NCI-H2081 treated with DMSO at 0.1 percent for 48 hours (cell line): ENCODE data around the gene ASB6.
"Not testable (repeated sequence)": the region's sequence is repeated elsewhere in the genome, so short reads cannot be mapped to it uniquely, and the experiment has no call there.

Experiments used
- DNase-seq: peaks from one replicate; lab custom pipeline; 2025; lab: John Stamatoyannopoulos, UW

ASB6 gene

GRCh38 chr9:129666575-129666974 lies 24.6 kb upstream of the ASB6 start:
- DNase-seq, result no peak

- no peak for DNase-seq
These were observed 24.0 kb upstream of the ASB6 start for GRCh38 chr9:129665814-129666520.

DNA sequence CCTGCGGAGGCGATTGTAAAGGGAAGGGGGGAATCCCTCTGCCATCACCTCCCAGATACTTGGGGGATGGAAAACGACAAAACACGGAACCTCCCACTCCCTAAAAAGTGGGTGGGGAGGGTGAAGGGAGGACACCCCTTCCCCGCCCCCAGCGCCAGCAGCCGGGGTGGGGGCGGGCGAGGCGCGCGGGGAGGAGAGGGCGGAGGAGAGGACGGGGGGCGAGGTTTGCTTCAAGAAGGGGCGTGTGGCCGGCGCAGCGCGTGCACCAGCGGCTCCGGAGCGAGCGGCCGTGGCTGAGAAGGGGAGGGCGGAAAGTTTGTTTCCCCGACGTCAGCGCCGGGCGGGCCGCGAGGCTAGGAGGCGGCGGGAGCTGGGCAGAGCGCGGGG lies 23.4 kb upstream of the ASB6 start, which contains the start of gene PRRX2:
Gene PRRX2 (plus strand): TSS at position 259 of the 387 bp plus-strand sequence. CDS start 221 bp downstream, outside the sequence.
- DNase-seq, result no peak

- DNase-seq, result no peak
These were observed 22.9 kb upstream of the ASB6 start for GRCh38 chr9:129664746-129665388.

DNA sequence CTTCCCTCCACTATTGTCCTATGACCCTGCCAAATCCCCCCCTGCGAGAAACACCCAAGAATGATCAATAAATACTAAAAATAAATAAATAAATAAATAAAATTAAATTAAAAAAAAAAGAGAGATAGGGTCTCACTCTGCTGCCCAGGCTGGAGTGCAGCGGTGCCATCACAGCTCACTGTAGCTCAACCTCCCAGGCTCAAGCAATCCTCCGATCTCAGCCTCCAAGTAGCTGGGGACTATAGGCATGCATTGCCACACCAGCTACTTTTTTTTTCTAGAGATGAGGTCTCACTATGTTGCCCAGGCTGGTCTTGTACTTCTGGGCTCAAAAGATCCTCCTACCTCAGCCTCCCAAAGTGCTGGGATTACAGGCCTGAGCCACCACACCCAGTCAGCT lies 20.3 kb upstream of the ASB6 start:
- not testable (repeated sequence) for DNase-seq

- no peak for DNase-seq
These were observed 19.1 kb upstream of the ASB6 start for GRCh38 chr9:129661029-129661428.

- no peak for DNase-seq
These were observed 14.9 kb upstream of the ASB6 start for GRCh38 chr9:129656795-129657390.

GRCh38 chr9:129655696-129656095 lies 13.7 kb upstream of the ASB6 start:
- DNase-seq, result no peak

DNA sequence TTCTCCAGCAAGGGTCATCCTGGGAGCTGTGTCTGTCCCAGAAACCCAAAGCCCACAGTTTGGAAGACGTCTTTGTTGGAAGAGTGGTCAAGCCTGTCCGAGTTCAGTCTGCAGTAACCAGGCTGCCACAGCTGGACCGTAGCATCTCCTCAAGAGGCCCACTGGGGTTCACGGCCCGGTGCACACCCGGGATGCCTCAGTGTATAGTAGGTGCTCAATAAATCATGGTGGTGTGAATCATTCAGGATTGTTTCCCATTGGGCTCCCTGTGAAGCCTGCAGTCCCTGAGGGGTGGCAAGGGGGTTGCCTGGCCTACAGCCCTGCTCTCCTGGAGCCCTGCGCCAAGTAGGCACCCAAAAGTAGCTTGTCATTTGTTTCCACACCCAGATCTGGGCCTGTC lies 13.2 kb upstream of the ASB6 start:
- DNase-seq, result no peak

DNA sequence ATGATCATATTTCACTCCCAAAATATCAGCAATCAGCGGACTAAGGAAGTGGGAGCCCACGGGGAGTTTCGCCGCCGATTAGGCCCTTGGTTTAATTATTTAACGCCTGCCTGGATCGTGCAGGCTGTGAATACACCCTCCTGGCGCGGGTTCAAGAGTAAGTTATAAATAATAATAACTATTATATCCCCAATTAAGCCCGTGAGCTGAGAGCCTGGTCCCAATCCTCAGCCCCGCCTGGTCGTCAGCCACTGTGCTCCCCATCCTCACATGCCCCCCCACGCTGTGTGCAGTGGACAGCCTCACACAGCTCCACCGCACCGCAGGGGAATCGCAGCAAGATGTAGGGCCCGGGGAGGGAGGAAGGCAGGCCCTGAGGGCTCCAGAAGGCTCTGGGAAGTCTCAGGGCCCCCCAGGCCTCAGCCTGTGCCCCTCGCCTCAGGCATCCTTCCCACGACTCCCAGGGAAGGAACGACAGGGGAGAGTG lies 12.6 kb upstream of the ASB6 start:
- DNase-seq, result no peak

DNA sequence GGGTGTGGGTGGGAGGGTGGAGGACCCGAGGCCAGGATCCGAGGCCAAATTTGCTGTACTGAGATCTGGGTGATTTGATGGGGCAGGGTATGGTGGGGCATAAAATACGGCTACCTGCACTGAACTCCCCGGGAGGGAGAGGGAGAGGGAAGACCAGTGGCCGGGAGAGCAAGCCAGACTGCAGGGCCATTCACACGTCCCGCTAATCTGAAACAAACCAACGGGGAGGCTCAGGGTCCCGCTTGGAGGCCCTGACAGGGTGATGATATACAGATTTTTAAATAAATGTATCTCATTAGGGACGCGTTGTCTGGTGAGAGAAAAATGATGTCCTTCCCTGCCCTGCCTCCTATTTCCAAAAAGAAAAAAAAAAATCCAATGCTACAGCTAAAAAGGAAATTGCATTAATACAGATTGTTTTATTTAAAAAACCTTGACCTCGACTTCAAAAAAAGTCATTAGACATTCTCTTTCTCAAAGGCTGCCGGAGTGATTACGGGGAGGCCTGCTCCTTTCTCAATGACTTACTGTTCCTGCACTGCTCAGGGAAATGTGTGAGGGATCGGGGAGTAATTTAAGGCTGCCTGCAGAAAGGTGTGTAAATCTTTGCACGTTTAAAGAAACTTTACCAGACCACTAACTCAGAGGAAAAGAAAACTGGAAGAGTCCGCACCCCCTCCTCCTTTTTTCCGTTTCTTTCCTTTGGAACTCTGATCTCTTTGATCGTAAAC lies 12.0 kb upstream of the ASB6 start:
- DNase-seq, result no peak

GRCh38 chr9:129650680-129651235 lies 8.8 kb upstream of the ASB6 start:
- DNase-seq, result no peak

DNA sequence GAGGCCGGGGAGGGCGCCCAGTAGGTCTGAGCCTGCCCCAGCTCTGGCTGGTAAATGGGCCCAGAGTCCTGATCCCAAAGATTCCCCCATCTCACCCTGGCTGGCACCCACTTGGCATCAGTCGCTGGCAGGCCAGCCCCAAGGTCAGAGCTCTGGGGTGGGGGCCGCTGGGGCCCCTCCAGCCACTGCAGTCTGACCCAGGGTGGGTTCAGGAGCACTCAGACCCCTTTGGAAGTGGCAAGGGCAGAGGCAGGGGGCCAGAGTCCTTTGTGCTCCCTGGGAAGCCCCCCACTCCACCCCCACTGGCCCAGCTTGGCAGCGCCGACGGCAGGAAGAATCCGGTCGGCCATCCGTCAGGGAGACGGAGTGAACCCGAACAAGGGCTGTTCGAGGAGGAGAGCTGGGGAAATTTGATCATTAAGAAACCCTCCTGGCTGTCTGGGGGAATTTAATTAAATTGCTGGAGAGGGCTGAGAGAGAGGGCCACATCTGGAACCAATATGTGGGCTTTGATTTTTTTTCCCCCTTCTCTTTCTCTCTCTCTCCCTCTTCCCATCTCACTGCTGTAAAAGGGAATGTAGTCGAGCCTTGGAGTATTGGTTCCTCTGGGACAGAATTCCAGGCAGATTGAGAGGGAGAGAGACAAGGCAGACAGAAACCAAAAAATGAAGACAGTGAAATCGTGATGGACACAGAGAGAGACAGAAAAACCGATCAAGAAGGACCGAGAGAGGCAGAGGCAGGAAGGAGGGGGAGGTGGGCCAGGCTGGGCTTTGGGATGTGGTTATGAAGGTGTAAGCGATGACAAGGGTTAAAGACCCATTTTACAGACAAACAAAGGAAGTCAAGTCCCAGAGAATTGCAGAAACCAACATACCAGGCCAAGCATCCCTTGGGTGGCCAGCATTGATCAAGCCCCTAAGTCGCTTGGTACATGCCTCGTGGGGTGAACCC lies 8.1 kb upstream of the ASB6 start:
- DNase-seq, result no peak

DNA sequence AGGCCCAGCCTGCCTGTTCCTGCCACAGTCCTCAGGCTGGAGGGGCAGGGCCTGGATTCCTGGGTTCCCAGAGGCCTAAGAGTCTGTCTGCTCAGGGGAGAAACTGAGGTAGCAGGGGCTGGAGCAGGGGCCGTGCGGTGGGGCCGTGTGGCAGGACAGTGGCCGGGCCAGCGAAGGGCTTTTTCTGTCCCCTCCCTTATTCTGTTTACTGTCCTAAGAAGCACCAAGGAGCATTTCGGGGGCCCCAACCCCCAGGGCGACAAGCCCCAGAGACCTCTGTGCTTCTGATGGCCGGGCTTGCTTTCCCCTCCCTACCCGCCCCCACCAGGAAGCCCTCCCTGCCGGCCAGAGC lies 6.8 kb upstream of the ASB6 start:
- DNase-seq, result no peak

DNA sequence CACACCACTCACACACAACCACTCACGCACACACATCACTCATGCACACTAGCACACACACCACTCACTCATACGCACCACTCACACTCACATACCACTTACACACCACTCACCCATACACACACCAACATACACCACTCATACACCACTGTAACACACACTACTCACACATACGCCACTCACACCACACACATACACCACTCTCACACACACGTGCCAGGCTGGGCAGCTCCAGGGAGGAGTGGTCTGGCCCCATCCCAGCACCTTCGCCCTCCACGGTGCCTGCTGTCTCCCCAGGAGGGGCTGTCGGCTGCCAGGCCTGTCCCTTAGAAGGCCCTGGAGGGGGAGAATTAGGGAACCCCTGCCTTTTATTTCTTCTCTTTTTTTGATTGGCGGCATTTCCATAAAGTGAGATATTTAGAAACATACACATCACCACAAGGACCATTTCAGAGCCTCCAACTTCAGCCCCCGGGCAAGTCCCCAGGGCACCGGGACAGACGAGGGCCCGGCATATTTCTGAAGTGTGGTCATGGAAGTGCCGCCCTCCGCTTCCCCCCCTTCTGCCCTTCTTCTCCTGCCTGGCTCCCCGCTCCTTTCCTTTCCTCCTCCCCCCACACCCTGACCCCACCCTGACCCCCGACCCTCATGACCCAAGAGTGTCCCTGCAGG lies 6.3 kb upstream of the ASB6 start:
- DNase-seq, result no peak

DNA sequence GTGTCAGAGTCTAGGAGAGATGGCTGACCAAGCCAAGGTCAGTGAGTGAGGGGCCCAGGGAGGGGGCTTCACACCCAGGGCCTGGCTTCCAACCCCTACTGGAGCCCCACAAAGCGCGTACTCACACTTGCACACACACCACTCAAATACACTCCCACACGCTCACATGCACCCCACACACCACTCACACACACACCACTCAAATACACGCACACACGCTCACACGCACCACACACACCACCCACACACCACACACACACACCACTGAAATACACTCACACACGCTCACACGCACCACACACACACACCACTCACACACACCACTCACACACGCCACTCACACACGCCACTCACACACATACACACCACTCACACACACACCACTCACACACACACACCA lies 5.7 kb upstream of the ASB6 start:
- DNase-seq, result no peak

- DNase-seq, result no peak
These were observed 4.7 kb upstream of the ASB6 start for GRCh38 chr9:129646654-129647053.

DNA sequence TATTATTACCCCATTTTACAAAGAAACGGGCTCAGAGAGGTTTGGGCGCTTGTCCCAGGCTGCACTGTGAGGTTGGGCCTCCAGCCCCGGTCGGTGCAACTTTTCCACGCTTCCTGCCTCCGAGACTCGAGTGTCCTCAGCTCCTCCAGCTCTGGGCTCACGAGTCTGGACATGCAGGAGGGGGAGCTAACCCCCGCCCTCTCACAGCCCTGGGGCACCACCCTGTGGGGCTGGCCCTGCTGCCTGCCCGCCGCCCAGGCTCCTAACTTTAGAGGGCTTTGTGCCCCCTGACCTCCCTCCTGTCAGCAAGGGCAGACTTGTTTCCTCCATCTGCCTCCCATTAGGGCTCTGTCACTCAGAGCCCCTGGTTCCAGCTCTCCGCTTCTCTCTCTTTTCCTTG lies 4.3 kb upstream of the ASB6 start:
- no peak for DNase-seq

GRCh38 chr9:129644902-129645301 lies 3.0 kb upstream of the ASB6 start:
- DNase-seq, result no peak

DNA sequence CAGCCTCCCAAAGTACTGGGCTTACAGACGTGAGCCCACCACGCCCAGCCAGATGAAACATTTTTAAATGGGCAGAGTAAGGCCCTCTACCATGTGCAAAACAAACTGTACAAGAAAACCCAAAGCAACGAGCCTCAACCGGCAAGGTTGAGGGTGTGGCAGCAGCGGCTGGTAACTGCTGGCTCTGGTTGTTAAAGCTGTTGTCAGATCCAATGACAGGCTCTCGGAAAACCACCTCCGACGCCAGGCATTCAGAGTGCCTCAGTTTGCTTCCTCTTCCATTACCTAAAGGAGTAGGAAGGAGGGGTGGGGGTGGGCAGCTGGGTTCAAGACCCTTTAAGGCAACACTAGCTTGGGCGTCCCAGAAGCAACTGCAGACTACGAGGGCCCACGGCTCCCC lies 2.4 kb upstream of the ASB6 start:
- DNase-seq, result no peak

DNA sequence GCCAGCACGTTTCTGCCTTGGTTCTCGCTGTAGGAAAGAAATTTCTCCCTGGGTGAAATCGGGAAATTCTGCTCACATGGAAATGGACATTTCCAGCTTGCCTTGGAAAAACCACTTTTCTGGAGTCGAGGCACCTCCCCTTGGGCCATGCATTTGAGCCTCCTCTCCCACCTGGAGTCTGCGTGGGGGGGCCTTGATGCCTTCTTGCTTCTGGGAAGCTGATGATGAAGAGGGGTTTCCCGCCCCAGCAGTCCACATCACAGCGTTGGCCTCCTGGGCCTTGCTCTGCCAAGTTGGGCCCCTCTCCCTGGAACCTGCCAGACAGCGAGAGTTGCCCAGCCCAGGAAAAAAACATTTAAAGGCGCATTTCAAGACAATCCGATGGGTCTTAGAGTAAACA lies 1.8 kb upstream of the ASB6 start:
- DNase-seq, result no peak
